IMR-90 (cell line): ENCODE measurements around the gene EML4. TPM values are rescaled to one million over a fixed set of nuclear protein-coding genes. Genes with fewer than 3 reads are reported as not detected.

Experiments
- ATAC-seq: fragments of 200-7000 bp; cut with Tn5 transposase; 2 replicates; pipeline ENCODE4 v1.9.1; 2020; ENCODE audit warnings: low read depth, mild to moderate bottlenecking, moderate library complexity
- BruUV-seq: library from RNA; stranded (reverse); fragments of 400-500 nt; replicated peaks from 2 replicates; lab custom pipeline; 2021; lab: Mats Ljungman, UMichigan
- CTCF ChIA-PET: fragments of 300-600 bp; formaldehyde crosslinking; extraction: SDS; loops from one replicate; lab custom pipeline; 2021; ENCODE audit warnings: antibody characterized with exemption; lab: Yijun Ruan, JAX
- POLR2A ChIA-PET: fragments of 300-600 bp; sonication (Branson Sonifier 250); formaldehyde crosslinking; loops from one replicate; lab custom pipeline; 2022; ENCODE audit warnings: antibody characterized with exemption; ENCODE audit not compliant: unreplicated experiment; lab: Charles Lee
- DNase-seq: peaks from one replicate; pipeline ENCODE4 v3.0.0; 2013
- H2AFZ ChIP-seq: replicated peaks from 2 replicates; pipeline ENCODE3; 2013; ENCODE audit warnings: low read length, mild to moderate bottlenecking; ENCODE audit not compliant: poor library complexity
- H2AK5ac ChIP-seq: 2 replicates; pipeline ENCODE4 v1.6.1; 2013; ENCODE audit warnings: low read depth, low read length, inconsistent platforms
- H2AK9ac ChIP-seq: replicated peaks from 2 replicates; pipeline ENCODE3; 2013; ENCODE audit warnings: mild to moderate bottlenecking, low read depth, low read length, moderate library complexity; ENCODE audit not compliant: poor library complexity
- H2BK120ac ChIP-seq: 2 replicates; pipeline ENCODE4 v1.6.1; 2013; ENCODE audit warnings: low read depth, low read length, inconsistent platforms
- H2BK15ac ChIP-seq: 3 replicates; pipeline ENCODE4 v1.6.1; 2013; ENCODE audit warnings: low read depth, low read length, inconsistent platforms
- H2BK20ac ChIP-seq: 2 replicates; pipeline ENCODE4 v1.6.1; 2013; ENCODE audit warnings: low read depth, mild to moderate bottlenecking, inconsistent platforms, low read length, moderate library complexity
- H2BK5ac ChIP-seq: 2 replicates; pipeline ENCODE4 v1.6.1; 2013; ENCODE audit warnings: mild to moderate bottlenecking, low read depth, low read length, inconsistent platforms; ENCODE audit not compliant: poor library complexity, severe bottlenecking
- H3K14ac ChIP-seq: replicated peaks from 2 replicates; pipeline ENCODE4 v1.6.1; 2013; ENCODE audit warnings: low read depth, low read length, inconsistent platforms
- H3K18ac ChIP-seq: 2 replicates; pipeline ENCODE4 v1.6.1; 2013; ENCODE audit warnings: low read depth, low read length, control low read depth
- H3K23ac ChIP-seq: 2 replicates; pipeline ENCODE4 v1.6.1; 2013; ENCODE audit warnings: low read depth, low read length, inconsistent platforms
- H3K27ac ChIP-seq: 2 replicates; pipeline ENCODE4 v1.5.1; 2013; ENCODE audit warnings: mild to moderate bottlenecking, control low read depth, low read length; ENCODE audit not compliant: insufficient read depth
- H3K27me3 ChIP-seq: 2 replicates; pipeline ENCODE4 v1.6.1; 2013; ENCODE audit warnings: low read length; ENCODE audit not compliant: control insufficient read depth, insufficient read depth
- H3K36me3 ChIP-seq: 2 replicates; pipeline ENCODE4 v1.6.1; 2013; ENCODE audit warnings: low read length, mixed read lengths; ENCODE audit not compliant: control insufficient read depth, insufficient read depth
- H3K4ac ChIP-seq: 2 replicates; pipeline ENCODE4 v1.6.1; 2013; ENCODE audit warnings: low read depth, low read length, inconsistent platforms
- H3K4me1 ChIP-seq: 2 replicates; pipeline ENCODE4 v1.6.1; 2013; ENCODE audit warnings: low read length, mixed read lengths; ENCODE audit not compliant: control insufficient read depth, insufficient read depth
- H3K4me2 ChIP-seq: 2 replicates; pipeline ENCODE4 v1.6.1; 2013; ENCODE audit warnings: low read depth, mild to moderate bottlenecking, control low read depth, low read length, moderate library complexity
- H3K4me3 ChIP-seq: 2 replicates; pipeline ENCODE4 v1.5.1; 2013; ENCODE audit warnings: low read depth, mild to moderate bottlenecking, control low read depth, low read length, moderate library complexity; ENCODE audit not compliant: insufficient read depth
- H3K56ac ChIP-seq: 2 replicates; pipeline ENCODE4 v1.6.1; 2013; ENCODE audit warnings: low read length, inconsistent platforms; ENCODE audit not compliant: insufficient read depth; ENCODE audit errors: extremely low read depth
- H3K79me1 ChIP-seq, 2 experiments: 2 replicates each; pipeline ENCODE4 v1.6.1; 2013; ENCODE audit warnings: low read length in 2 of 2, inconsistent platforms in 1 of 2, low read depth in 1 of 2
- H3K9ac ChIP-seq: 2 replicates; pipeline ENCODE4 v1.6.1; 2013; ENCODE audit warnings: low read depth, low read length, control low read depth
- H3K9me1 ChIP-seq: 2 replicates; pipeline ENCODE4 v1.6.1; 2013; ENCODE audit warnings: low read length, inconsistent platforms; ENCODE audit not compliant: insufficient read depth
- H3K9me3 ChIP-seq: 2 replicates; pipeline ENCODE4 v1.6.1; 2013; ENCODE audit warnings: low read length; ENCODE audit not compliant: control insufficient read depth, insufficient read depth
- H4K20me1 ChIP-seq: 2 replicates; pipeline ENCODE4 v1.6.1; 2013; ENCODE audit warnings: low read length, inconsistent platforms; ENCODE audit not compliant: insufficient read depth
- H4K5ac ChIP-seq: 2 replicates; pipeline ENCODE4 v1.6.1; 2013; ENCODE audit warnings: mild to moderate bottlenecking, low read depth, low read length, control low read depth
- H4K8ac ChIP-seq, 2 experiments: 2 replicates each; pipeline ENCODE4 v1.6.1; 2013; ENCODE audit warnings: low read depth in 2 of 2, low read length in 2 of 2, control low read depth in 1 of 2, inconsistent platforms in 1 of 2
- H4K91ac ChIP-seq: 2 replicates; pipeline ENCODE4 v1.6.1; 2013; ENCODE audit warnings: low read depth, low read length, inconsistent platforms; ENCODE audit not compliant: insufficient read depth
- BHLHE40 ChIP-seq: fragments of 150-350 bp; IDR thresholded peaks from 2 replicates; pipeline ENCODE4 v1.6.1; 2016; ENCODE audit warnings: mild to moderate bottlenecking, low read depth, low read length
- CEBPB ChIP-seq: IDR thresholded peaks from 2 replicates; pipeline ENCODE4 v1.6.1; 2012; ENCODE audit warnings: low read depth, low read length, improper control_type of control experiment
- CHD1 ChIP-seq: IDR thresholded peaks from 2 replicates; pipeline ENCODE4 v1.6.1; 2012; ENCODE audit warnings: low read depth, low read length, improper control_type of control experiment
- FOS ChIP-seq: fragments of 150-350 bp; IDR thresholded peaks from 2 replicates; pipeline ENCODE4 v1.6.1; 2016; ENCODE audit warnings: low read depth, low read length
- MAFK ChIP-seq: IDR thresholded peaks from 2 replicates; pipeline ENCODE4 v1.6.1; 2012; ENCODE audit warnings: low read depth, low read length, improper control_type of control experiment
- MAZ ChIP-seq: IDR thresholded peaks from 2 replicates; pipeline ENCODE4 v1.6.1; 2012; ENCODE audit warnings: low read depth, mild to moderate bottlenecking, low read length, improper control_type of control experiment, moderate library complexity, borderline replicate concordance
- MXI1 ChIP-seq: IDR thresholded peaks from 2 replicates; pipeline ENCODE4 v1.6.1; 2012; ENCODE audit warnings: low read depth, mild to moderate bottlenecking, low read length, moderate library complexity, borderline replicate concordance
- NFE2L2 ChIP-seq: fragments of 150-350 bp; IDR thresholded peaks from 2 replicates; pipeline ENCODE4 v1.6.1; 2016; ENCODE audit warnings: low read depth, mild to moderate bottlenecking, low read length
- POLR2A ChIP-seq: IDR thresholded peaks from 2 replicates; pipeline ENCODE4 v1.6.1; 2012; ENCODE audit warnings: mild to moderate bottlenecking, low read depth, low read length
- RAD21 ChIP-seq: IDR thresholded peaks from 2 replicates; pipeline ENCODE4 v1.6.1; 2012; ENCODE audit warnings: low read length, improper control_type of control experiment
- RCOR1 ChIP-seq: IDR thresholded peaks from 2 replicates; pipeline ENCODE4 v1.6.1; 2012; ENCODE audit warnings: mild to moderate bottlenecking, low read length, improper control_type of control experiment; ENCODE audit not compliant: insufficient replicate concordance
- RFX5 ChIP-seq: IDR thresholded peaks from 2 replicates; pipeline ENCODE4 v1.8.0; 2012; ENCODE audit warnings: low read depth, mild to moderate bottlenecking, low read length, moderate library complexity
- SMC3 ChIP-seq: fragments of 150-350 bp; IDR thresholded peaks from 2 replicates; pipeline ENCODE4 v1.6.1; 2016; ENCODE audit warnings: low read depth, mild to moderate bottlenecking, antibody characterized with exemption, low read length, moderate library complexity
- WGBS, 2 experiments: methylation state at CpG; one replicate each; pipeline versions ENCODE4 v1.1.5 to v1.1.7; 2013; ENCODE audit warnings: missing lambda C conversion rate in 2 of 2; ENCODE audit not compliant: insufficient read length in 1 of 2; ENCODE audit errors: extremely low coverage in 2 of 2; 5-methylcytosine and 5-hydroxymethylcytosine counted together
- dilution Hi-C: fragments of 300-500 bp; cut with HindIII; formaldehyde crosslinking; loops from one replicate; pipeline ENCODE4 v1.14.3; 2018; ENCODE audit warnings: low sequenced_read_pairs; ENCODE audit not compliant: unreplicated experiment
- in situ Hi-C: fragments of 300-500 bp; cut with MboI; formaldehyde crosslinking; loops from 3 replicates; pipeline ENCODE4 v1.14.3; 2019; ENCODE audit warnings: low sequenced_read_pairs, inconsistent platforms, mixed read lengths
- intact Hi-C: fragments of 100-400 bp; cut with micrococcal nuclease; formaldehyde crosslinking; loops from 2 replicates; pipeline ENCODE4 v1.10.0; 2022
- polyA plus RNA-seq, 3 experiments: library from polyadenylated mRNA; depleted of rRNA; stranded (reverse); fragments of >200 nt; gene quantifications; 2 replicates each; pipeline ENCODE4 v1.2.3, GENCODE V29; 2012; ENCODE audit warnings: low replicate concordance in 1 of 3
- total RNA-seq: library from RNA; depleted of rRNA; stranded (reverse); fragments of >200 nt; gene quantifications from 2 replicates; pipeline ENCODE4 v1.2.3, GENCODE V29; 2012
- TF ChIP-seq, protein P1 (sequence below): fragments of 150-350 bp; IDR thresholded peaks from 2 replicates; pipeline ENCODE4 v1.6.1; 2016; ENCODE audit warnings: low read depth, mild to moderate bottlenecking, low read length, moderate library complexity, borderline replicate concordance
- TF ChIP-seq, protein P2 (sequence below): fragments of 150-350 bp; IDR thresholded peaks from 2 replicates; pipeline ENCODE4 v1.6.1; 2017; ENCODE audit warnings: mild to moderate bottlenecking, antibody characterized with exemption, low read length, low read depth
- TF ChIP-seq, protein P3 (sequence below): conservative IDR thresholded peaks from 2 replicates; pipeline ENCODE4 v1.5.1; 2012; ENCODE audit warnings: mild to moderate bottlenecking, low read depth, low read length, improper control_type of control experiment

EML4 gene
- total and polyA plus RNA-seq, 2 of the 4 experiments (the other 2 are of a cell fraction): 29.7 to 73.7 TPM

DNA sequence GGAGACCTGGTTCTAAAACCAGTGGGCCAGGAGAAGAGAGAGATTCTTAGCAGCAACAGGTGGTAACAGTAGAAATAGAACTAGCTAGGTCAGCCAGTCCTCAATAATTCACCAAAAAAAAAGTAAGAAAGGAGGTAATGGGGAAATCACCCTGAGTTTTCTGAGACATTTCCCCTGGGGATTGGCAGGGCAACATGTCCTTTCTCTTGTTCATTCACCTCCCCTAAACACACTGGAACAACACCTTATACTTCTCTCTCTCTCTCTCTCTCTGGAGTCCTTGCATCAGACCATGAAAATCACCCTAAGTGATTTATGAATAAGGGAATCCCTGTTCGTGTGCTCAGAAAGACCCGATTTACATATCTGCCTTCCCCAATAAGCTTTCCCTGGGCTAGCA is 127.1 kb downstream of the EML4 start:
- H3K79me1 ChIP-seq: no peaks in the 10 kb centered on the region; a peak in 1 of 4 replicates
- peaks cover 2% of the 10 kb centered on the region; the same call in 1 of the 2 replicates for H3K4me1 ChIP-seq
- no peak overlapping the region for H3K9ac ChIP-seq
- no peaks in the 10 kb centered on the region for H3K9me1 ChIP-seq
- H3K4me2 ChIP-seq: no peak overlapping the region
- H3K27me3 ChIP-seq: no peaks in the 10 kb centered on the region
- H3K36me3 ChIP-seq: peaks cover 21% of the 10 kb centered on the region
- H3K9me3 ChIP-seq: no peaks in the 10 kb centered on the region
- H3K4me3 ChIP-seq: no peak overlapping the region
- no peak overlapping the region for H2BK15ac ChIP-seq
- no CpG with 5 or more reads among the region's 2 CpGs for WGBS, 2 experiments
- no TSS peak for BruUV-seq
- DNase-seq: no peak
- no peak overlapping the region for H3K27ac ChIP-seq
- no peak overlapping the region for H2AFZ ChIP-seq
- in situ Hi-C loops (no loop called here), dilution Hi-C loops (no loop called here), intact Hi-C loops (loop anchor here (10.0 kb wide), 1 partner anchor 201 kb away; no protein-coding TSS in a partner anchor)
- TF ChIP-seq FOS (no peak), RCOR1 (no peak), NFE2L2 (no peak), CHD1 (no peak), RAD21 (no peak), POLR2A (no peak), RFX5 (no peak), CEBPB (no peak), MAZ (no peak), BHLHE40 (no peak), SMC3 (no peak), MAFK (no peak), MXI1 (no peak)
- TF ChIP-seq, protein P1, sequence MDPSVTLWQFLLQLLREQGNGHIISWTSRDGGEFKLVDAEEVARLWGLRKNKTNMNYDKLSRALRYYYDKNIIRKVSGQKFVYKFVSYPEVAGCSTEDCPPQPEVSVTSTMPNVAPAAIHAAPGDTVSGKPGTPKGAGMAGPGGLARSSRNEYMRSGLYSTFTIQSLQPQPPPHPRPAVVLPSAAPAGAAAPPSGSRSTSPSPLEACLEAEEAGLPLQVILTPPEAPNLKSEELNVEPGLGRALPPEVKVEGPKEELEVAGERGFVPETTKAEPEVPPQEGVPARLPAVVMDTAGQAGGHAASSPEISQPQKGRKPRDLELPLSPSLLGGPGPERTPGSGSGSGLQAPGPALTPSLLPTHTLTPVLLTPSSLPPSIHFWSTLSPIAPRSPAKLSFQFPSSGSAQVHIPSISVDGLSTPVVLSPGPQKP: no peak
- TF ChIP-seq, protein P2, sequence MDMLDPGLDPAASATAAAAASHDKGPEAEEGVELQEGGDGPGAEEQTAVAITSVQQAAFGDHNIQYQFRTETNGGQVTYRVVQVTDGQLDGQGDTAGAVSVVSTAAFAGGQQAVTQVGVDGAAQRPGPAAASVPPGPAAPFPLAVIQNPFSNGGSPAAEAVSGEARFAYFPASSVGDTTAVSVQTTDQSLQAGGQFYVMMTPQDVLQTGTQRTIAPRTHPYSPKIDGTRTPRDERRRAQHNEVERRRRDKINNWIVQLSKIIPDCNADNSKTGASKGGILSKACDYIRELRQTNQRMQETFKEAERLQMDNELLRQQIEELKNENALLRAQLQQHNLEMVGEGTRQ: no peak
- TF ChIP-seq, protein P3, sequence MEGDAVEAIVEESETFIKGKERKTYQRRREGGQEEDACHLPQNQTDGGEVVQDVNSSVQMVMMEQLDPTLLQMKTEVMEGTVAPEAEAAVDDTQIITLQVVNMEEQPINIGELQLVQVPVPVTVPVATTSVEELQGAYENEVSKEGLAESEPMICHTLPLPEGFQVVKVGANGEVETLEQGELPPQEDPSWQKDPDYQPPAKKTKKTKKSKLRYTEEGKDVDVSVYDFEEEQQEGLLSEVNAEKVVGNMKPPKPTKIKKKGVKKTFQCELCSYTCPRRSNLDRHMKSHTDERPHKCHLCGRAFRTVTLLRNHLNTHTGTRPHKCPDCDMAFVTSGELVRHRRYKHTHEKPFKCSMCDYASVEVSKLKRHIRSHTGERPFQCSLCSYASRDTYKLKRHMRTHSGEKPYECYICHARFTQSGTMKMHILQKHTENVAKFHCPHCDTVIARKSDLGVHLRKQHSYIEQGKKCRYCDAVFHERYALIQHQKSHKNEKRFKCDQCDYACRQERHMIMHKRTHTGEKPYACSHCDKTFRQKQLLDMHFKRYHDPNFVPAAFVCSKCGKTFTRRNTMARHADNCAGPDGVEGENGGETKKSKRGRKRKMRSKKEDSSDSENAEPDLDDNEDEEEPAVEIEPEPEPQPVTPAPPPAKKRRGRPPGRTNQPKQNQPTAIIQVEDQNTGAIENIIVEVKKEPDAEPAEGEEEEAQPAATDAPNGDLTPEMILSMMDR: no peak
- H4K20me1 ChIP-seq: no peaks in the 10 kb centered on the region
- no peak overlapping the region for H4K5ac ChIP-seq
- no peak overlapping the region for H2BK20ac ChIP-seq
- no peak overlapping the region for H2AK9ac ChIP-seq
- no peak overlapping the region for H4K91ac ChIP-seq
- ChIA-PET POLR2A (no interaction called here), CTCF (interaction anchor here (0.6 kb wide), 1 partner anchor 481 kb away, joined by 11 read pairs; no protein-coding TSS in a partner anchor)
- H2BK120ac ChIP-seq: no peak overlapping the region
- H3K14ac ChIP-seq: no peak overlapping the region
- no peak overlapping the region for H4K8ac ChIP-seq
- no peak for ATAC-seq
- H3K23ac ChIP-seq: no peak overlapping the region
- H2AK5ac ChIP-seq: no peak overlapping the region
- no peak overlapping the region for H3K4ac ChIP-seq
- H3K56ac ChIP-seq: no peak overlapping the region
- no peak overlapping the region for H2BK5ac ChIP-seq
- H3K18ac ChIP-seq: no peak overlapping the region
